Mesenchymal stem cell (in vitro differentiated cells and primary cell): ENCODE measurements around the gene PIK3C2A.
"Not testable (repeated sequence)": the region's sequence is repeated elsewhere in the genome, so short reads cannot be mapped to it uniquely, and the experiment has no call there.

ENCODE experiments used
- DNase-seq: peaks from one replicate; pipeline ENCODE4 v3.0.0-alpha.2; 2013
- H2AFZ ChIP-seq: one replicate; pipeline ENCODE4 v1.6.1; 2013; ENCODE audit warnings: low read depth, mild to moderate bottlenecking, control low read depth, inconsistent platforms, low read length, moderate library complexity
- H2AK5ac ChIP-seq: 2 replicates; pipeline ENCODE4 v1.6.1; 2013; ENCODE audit warnings: low read length, moderate library complexity, mild to moderate bottlenecking, inconsistent platforms; ENCODE audit not compliant: severe bottlenecking
- H2BK120ac ChIP-seq: one replicate; pipeline ENCODE4 v1.6.1; 2013; ENCODE audit warnings: low read depth, mild to moderate bottlenecking, inconsistent platforms, low read length, moderate library complexity
- H2BK12ac ChIP-seq, 2 experiments: one replicate each; pipeline ENCODE4 v1.6.1; 2013; ENCODE audit warnings: inconsistent platforms in 2 of 2, low read length in 2 of 2, mild to moderate bottlenecking in 2 of 2, moderate library complexity in 2 of 2, control low read depth in 1 of 2
- H2BK15ac ChIP-seq: one replicate; pipeline ENCODE4 v1.6.1; 2013; ENCODE audit warnings: mild to moderate bottlenecking, low read depth, inconsistent platforms; ENCODE audit not compliant: poor library complexity, severe bottlenecking
- H2BK5ac ChIP-seq: 2 replicates; pipeline ENCODE4 v1.6.1; 2013; ENCODE audit warnings: low read depth, mild to moderate bottlenecking, low read length, control low read depth, inconsistent platforms; ENCODE audit not compliant: poor library complexity, severe bottlenecking
- H3K14ac ChIP-seq, 2 experiments: one replicate each; pipeline ENCODE4 v1.6.1; 2013; ENCODE audit warnings: inconsistent platforms in 2 of 2, low read length in 2 of 2, control low read depth in 1 of 2, mild to moderate bottlenecking in 1 of 2, moderate library complexity in 1 of 2
- H3K18ac ChIP-seq, 2 experiments: one replicate each; pipeline ENCODE4 v1.6.1; 2013; ENCODE audit warnings: inconsistent platforms in 2 of 2, low read length in 2 of 2, control low read depth in 1 of 2, low read depth in 1 of 2, mild to moderate bottlenecking in 1 of 2
- H3K23ac ChIP-seq, 2 experiments: one replicate each; pipeline ENCODE4 v1.6.1; 2013; ENCODE audit warnings: inconsistent platforms in 2 of 2, low read length in 2 of 2, mild to moderate bottlenecking in 2 of 2, moderate library complexity in 2 of 2, control low read depth in 1 of 2
- H3K27ac ChIP-seq: 2 replicates; pipeline ENCODE4 v1.5.1; 2013; ENCODE audit warnings: mild to moderate bottlenecking, moderate library complexity, low read length, control low read depth, inconsistent platforms; ENCODE audit not compliant: poor library complexity, severe bottlenecking
- H3K27me3 ChIP-seq, 2 experiments: 2 replicates each; pipeline versions ENCODE4 v1.6.1 to v1.7.0; 2013; ENCODE audit warnings: low read length in 2 of 2, mild to moderate bottlenecking in 2 of 2, moderate library complexity in 2 of 2, control low read depth in 1 of 2, inconsistent platforms in 1 of 2; ENCODE audit not compliant: control insufficient read depth in 1 of 2, insufficient read depth in 1 of 2
- H3K36me3 ChIP-seq, 2 experiments: 2 replicates each; pipeline versions ENCODE4 v1.6.1 to v1.7.0; 2013; ENCODE audit warnings: low read length in 2 of 2, control low read depth in 1 of 2, inconsistent platforms in 1 of 2, low read depth in 1 of 2, mild to moderate bottlenecking in 1 of 2; ENCODE audit not compliant: insufficient read depth in 2 of 2, control insufficient read depth in 1 of 2
- H3K4ac ChIP-seq, 2 experiments: one replicate each; pipeline ENCODE4 v1.6.1; 2013; ENCODE audit warnings: inconsistent platforms in 2 of 2, low read length in 2 of 2, mild to moderate bottlenecking in 2 of 2, moderate library complexity in 2 of 2, control low read depth in 1 of 2, low read depth in 1 of 2
- H3K4me1 ChIP-seq: 2 replicates; pipeline ENCODE4 v1.6.1; 2013; ENCODE audit warnings: low read depth, low read length, control low read depth; ENCODE audit not compliant: control insufficient read depth, insufficient read depth
- H3K4me2 ChIP-seq: 2 replicates; pipeline ENCODE4 v1.6.1; 2013; ENCODE audit warnings: low read length, mild to moderate bottlenecking, inconsistent platforms; ENCODE audit not compliant: poor library complexity, severe bottlenecking
- H3K4me3 ChIP-seq, 2 experiments: 2 replicates each; pipeline versions ENCODE4 v1.5.1 to v1.7.0; 2013; ENCODE audit warnings: low read length in 2 of 2, mild to moderate bottlenecking in 2 of 2, control low read depth in 1 of 2, low read depth in 1 of 2; ENCODE audit not compliant: insufficient read depth in 1 of 2
- H3K79me1 ChIP-seq: replicated peaks from 2 replicates; pipeline ENCODE4 v1.6.1; 2013; ENCODE audit warnings: mild to moderate bottlenecking, control low read depth, low read length, inconsistent platforms; ENCODE audit not compliant: poor library complexity, severe bottlenecking
- H3K9ac ChIP-seq: 2 replicates; pipeline ENCODE4 v1.7.0; 2013; ENCODE audit warnings: mild to moderate bottlenecking, low read length, moderate library complexity
- H3K9me3 ChIP-seq: 2 replicates; pipeline ENCODE4 v1.7.0; 2013; ENCODE audit warnings: mild to moderate bottlenecking, low read length; ENCODE audit not compliant: control insufficient read depth
- H4K8ac ChIP-seq: one replicate; pipeline ENCODE4 v1.6.1; 2013; ENCODE audit warnings: inconsistent platforms, mild to moderate bottlenecking, low read length, moderate library complexity
- H4K91ac ChIP-seq: one replicate; pipeline ENCODE4 v1.6.1; 2013; ENCODE audit warnings: mild to moderate bottlenecking, low read length, inconsistent platforms
- WGBS: methylation state at CpG from one replicate; pipeline ENCODE4 v1.1.7; 2013; ENCODE audit warnings: mixed read lengths; 5-methylcytosine and 5-hydroxymethylcytosine counted together

Gene PIK3C2A

DNA sequence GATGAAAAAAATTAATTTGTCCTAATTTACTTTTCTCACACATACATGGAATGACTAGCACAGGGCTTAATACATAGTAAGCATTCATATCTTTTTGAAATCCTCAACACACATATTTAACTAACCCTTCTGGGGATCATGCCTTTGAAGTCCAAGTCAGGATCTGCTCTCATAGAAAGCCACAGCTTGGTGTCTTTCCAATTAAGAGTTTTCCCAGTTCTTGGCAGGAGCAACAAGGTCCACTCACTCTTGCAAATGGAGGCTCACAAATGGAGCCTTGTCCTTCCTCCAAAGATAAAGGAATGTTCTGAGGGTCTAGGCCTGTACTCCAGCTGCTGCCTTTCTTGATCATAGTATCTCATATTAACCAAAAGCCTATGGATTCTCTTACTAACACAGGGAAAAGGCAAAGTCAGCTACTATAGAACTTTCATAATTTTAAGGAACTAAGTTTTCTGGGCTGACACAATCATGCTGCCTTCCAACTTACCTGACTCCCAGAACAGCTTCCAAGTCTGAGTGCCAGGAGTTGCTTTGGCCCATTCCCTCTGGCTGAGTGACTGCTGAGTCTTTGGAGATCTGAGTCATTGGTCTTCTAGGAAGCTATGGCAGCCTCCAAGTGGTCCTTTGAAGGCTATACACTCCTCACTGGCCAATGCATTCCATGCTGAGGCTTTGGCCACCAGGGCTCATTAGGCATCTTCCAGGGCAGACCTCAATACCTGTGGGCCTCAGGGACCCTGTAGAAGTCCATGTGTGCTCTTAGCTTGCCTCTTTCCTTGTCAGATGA, 43.0 kb upstream of the PIK3C2A start:
- H2BK120ac ChIP-seq = no peak overlapping the region
- H2BK5ac ChIP-seq = no peak overlapping the region
- no peak overlapping the region for H3K9ac ChIP-seq
- no peak overlapping the region for H3K27ac ChIP-seq
- no peak for DNase-seq
- H4K91ac ChIP-seq = no peak overlapping the region
- H3K4ac ChIP-seq = no peak overlapping the region
- no peaks in the 10 kb centered on the region for H3K4me1 ChIP-seq
- H2AK5ac ChIP-seq = no peak overlapping the region
- H3K23ac ChIP-seq = no peak overlapping the region
- H3K4me2 ChIP-seq = no peak overlapping the region
- H3K9me3 ChIP-seq = no peaks in the 10 kb centered on the region
- no peak overlapping the region for H3K4me3 ChIP-seq
- H3K79me1 ChIP-seq = no peaks in the 10 kb centered on the region
- H2BK15ac ChIP-seq = no peak overlapping the region
- no peak overlapping the region for H3K14ac ChIP-seq
- H2BK12ac ChIP-seq = no peak overlapping the region
- no peaks in the 10 kb centered on the region for H3K27me3 ChIP-seq
- H4K8ac ChIP-seq = no peak overlapping the region
- H2AFZ ChIP-seq = no peak overlapping the region
- H3K18ac ChIP-seq = no peak overlapping the region
- no peaks in the 10 kb centered on the region for H3K36me3 ChIP-seq

DNA sequence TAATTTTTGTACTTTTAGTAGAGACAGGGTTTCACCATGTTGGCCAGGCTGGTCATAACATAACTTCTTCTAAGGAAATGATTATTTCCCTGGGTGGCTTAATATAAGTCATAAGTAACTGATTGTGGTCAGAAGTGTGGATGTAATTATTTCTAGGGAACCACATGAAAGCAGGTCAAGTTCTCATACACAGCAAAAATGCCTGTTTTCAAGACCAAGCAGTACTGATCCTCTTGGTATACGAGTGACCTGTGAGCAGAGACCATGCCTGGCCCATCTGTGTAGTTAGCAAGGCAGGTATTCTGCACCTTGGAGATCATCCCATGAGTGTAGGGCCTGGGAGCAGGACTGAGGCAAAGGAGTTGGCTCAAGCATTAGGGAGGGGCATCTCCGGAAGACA, 36.3 kb upstream of the PIK3C2A start:
- H3K4ac ChIP-seq = no peak overlapping the region
- H2AK5ac ChIP-seq = no peak overlapping the region
- 63% methylated on average over 2 of the region's 2 CpGs for WGBS
- H3K14ac ChIP-seq = no peak overlapping the region
- no peak overlapping the region for H2BK5ac ChIP-seq
- no peak overlapping the region for H2BK15ac ChIP-seq
- H3K23ac ChIP-seq = no peak overlapping the region
- H4K8ac ChIP-seq = no peak overlapping the region
- no peak overlapping the region for H4K91ac ChIP-seq
- H3K9me3 ChIP-seq = no peaks in the 10 kb centered on the region
- DNase-seq = no peak
- no peak overlapping the region for H2BK120ac ChIP-seq
- peaks cover 2% of the 10 kb centered on the region for H3K4me1 ChIP-seq
- H3K4me2 ChIP-seq = no peak overlapping the region
- no peak overlapping the region for H3K4me3 ChIP-seq
- H3K27me3 ChIP-seq = no peaks in the 10 kb centered on the region
- no peak overlapping the region for H2AFZ ChIP-seq
- H3K18ac ChIP-seq = no peak overlapping the region
- H3K36me3 ChIP-seq = no peaks in the 10 kb centered on the region
- no peak overlapping the region for H3K27ac ChIP-seq
- no peaks in the 10 kb centered on the region for H3K79me1 ChIP-seq
- H2BK12ac ChIP-seq = no peak overlapping the region
- H3K9ac ChIP-seq = no peak overlapping the region

DNA sequence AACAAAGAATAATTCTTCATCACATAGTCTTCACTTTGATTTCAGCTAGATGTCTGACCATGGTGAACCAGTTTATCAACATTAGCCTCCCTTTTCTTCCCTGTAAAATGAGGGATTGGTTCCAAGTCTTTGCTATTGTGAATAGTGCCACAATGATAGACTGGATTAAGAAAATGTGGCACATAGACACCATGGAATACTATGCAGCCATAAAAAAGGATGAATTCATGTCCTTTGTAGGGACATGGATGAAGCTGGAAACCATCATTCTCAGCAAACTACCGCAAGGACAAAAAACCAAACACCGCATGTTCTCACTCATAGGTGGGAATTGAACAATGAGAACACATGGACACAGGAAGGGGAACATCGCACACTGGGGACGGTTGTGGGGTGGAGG, 35.2 kb upstream of the PIK3C2A start:
- H3K79me1 ChIP-seq, H3K23ac ChIP-seq, H3K14ac ChIP-seq, H3K4me1 ChIP-seq, H2BK12ac ChIP-seq, H2BK120ac ChIP-seq, H3K4ac ChIP-seq, H3K9ac ChIP-seq, H3K27ac ChIP-seq, H4K8ac ChIP-seq, H2BK5ac ChIP-seq, H3K36me3 ChIP-seq, H3K18ac ChIP-seq, H3K4me3 ChIP-seq, H3K9me3 ChIP-seq, DNase-seq, H3K4me2 ChIP-seq, H2AFZ ChIP-seq, H2AK5ac ChIP-seq, H3K27me3 ChIP-seq, H4K91ac ChIP-seq, H2BK15ac ChIP-seq: not testable (repeated sequence)
- no CpG with 5 or more reads among the region's 4 CpGs for WGBS

DNA sequence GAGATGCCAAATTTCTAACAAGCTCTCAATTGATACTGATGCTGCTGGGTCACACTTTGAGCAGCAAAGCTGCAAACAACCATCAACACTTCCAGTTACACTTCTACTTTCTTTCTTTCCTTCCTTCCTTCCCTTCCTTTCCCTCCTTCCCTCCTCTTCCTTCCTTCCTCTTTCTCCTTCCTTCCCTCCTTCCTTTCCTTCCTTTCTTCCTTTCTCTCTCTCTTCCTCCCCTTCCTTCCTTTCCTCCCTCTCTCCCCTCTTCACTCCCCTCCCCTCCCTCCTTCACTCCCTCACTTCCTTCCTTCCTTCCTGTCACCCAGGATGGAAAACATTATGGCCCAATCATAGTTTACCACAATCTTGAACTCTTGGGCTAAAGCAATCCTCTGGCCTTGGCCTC, 33.0 kb upstream of the PIK3C2A start:
- H3K27me3 ChIP-seq = no peaks in the 10 kb centered on the region
- H2AFZ ChIP-seq = no peak overlapping the region
- H4K8ac ChIP-seq = no peak overlapping the region
- DNase-seq = no peak
- H3K4me1 ChIP-seq = peaks cover 2% of the 10 kb centered on the region
- H3K14ac ChIP-seq = no peak overlapping the region
- H3K9ac ChIP-seq = no peak overlapping the region
- H2BK5ac ChIP-seq = no peak overlapping the region
- no peak overlapping the region for H3K27ac ChIP-seq
- H3K4ac ChIP-seq = no peak overlapping the region
- H4K91ac ChIP-seq = no peak overlapping the region
- no peaks in the 10 kb centered on the region for H3K79me1 ChIP-seq
- no peaks in the 10 kb centered on the region for H3K9me3 ChIP-seq
- H3K36me3 ChIP-seq = no peaks in the 10 kb centered on the region
- no peak overlapping the region for H2BK15ac ChIP-seq
- no peak overlapping the region for H3K18ac ChIP-seq
- no peak overlapping the region for H3K4me2 ChIP-seq
- no peak overlapping the region for H3K23ac ChIP-seq
- no peak overlapping the region for H3K4me3 ChIP-seq
- H2BK12ac ChIP-seq = no peak overlapping the region
- no peak overlapping the region for H2AK5ac ChIP-seq
- no peak overlapping the region for H2BK120ac ChIP-seq
